C4-2B (cell line): ENCODE data around the gene DVL1.
A peak's percentile ranks its signal among the peaks of the same experiment; 100 is the strongest.

Experiments used
- H3K27ac ChIP-seq: fragments of 450-650 bp; 2 replicates; pipeline ENCODE4 v1.5.1; 2017
- CTCF ChIP-seq: fragments of 450-650 bp; conservative IDR thresholded peaks from 2 replicates; pipeline ENCODE4 v1.5.1; 2017; ENCODE audit warnings: mild to moderate bottlenecking
- ZFX ChIP-seq: fragments of 450-650 bp; IDR thresholded peaks from 2 replicates; pipeline ENCODE4 v1.6.1; 2017

The DVL1 gene

GRCh38 chr1:1346501-1346890 lies 2.7 kb downstream of the DVL1 start:
- TF ChIP-seq CTCF (no peak), ZFX (no peak)
- H3K27ac ChIP-seq = peak overlapping the region; percentile 99

- no peak for TF ChIP-seq CTCF
- no peak for TF ChIP-seq ZFX
- peak overlapping the region; percentile 99 for H3K27ac ChIP-seq
Observed at GRCh38 chr1:1345860-1346500, 3.2 kb downstream of the DVL1 start.

GRCh38 chr1:1345384-1345783 lies 3.8 kb downstream of the DVL1 start:
- peak overlapping the region; percentile 99 for H3K27ac ChIP-seq
- TF ChIP-seq ZFX (no peak), CTCF (no peak)

- no peak for TF ChIP-seq ZFX
- peak; percentile 92 for TF ChIP-seq CTCF
- H3K27ac ChIP-seq = peak overlapping the region; percentile 99
Observed at GRCh38 chr1:1344655-1345361, 4.4 kb downstream of the DVL1 start.

- TF ChIP-seq ZFX (peak; percentile 76; the same call in 1 of the 2 replicates), CTCF (no peak)
Observed at GRCh38 chr1:1343811-1344421, 5.3 kb downstream of the DVL1 start.

GRCh38 chr1:1342584-1343115 lies 6.6 kb downstream of the DVL1 start:
- TF ChIP-seq ZFX (no peak), CTCF (no peak)
- H3K27ac ChIP-seq = peak overlapping the region; percentile 99

More at GRCh38 chr1:1343811-1344421, 5.3 kb downstream of the DVL1 start:
- H3K27ac ChIP-seq = peak overlapping the region; percentile 99

- no peak for TF ChIP-seq ZFX
- no peak overlapping the region for H3K27ac ChIP-seq
Observed at GRCh38 chr1:1342061-1342562, 7.1 kb downstream of the DVL1 start.
